ENCODE measurements around the gene SYT10. TPM values are rescaled to one million over a fixed set of nuclear protein-coding genes. Genes with fewer than 3 reads are reported as not detected.

The SYT10 gene, protein sequence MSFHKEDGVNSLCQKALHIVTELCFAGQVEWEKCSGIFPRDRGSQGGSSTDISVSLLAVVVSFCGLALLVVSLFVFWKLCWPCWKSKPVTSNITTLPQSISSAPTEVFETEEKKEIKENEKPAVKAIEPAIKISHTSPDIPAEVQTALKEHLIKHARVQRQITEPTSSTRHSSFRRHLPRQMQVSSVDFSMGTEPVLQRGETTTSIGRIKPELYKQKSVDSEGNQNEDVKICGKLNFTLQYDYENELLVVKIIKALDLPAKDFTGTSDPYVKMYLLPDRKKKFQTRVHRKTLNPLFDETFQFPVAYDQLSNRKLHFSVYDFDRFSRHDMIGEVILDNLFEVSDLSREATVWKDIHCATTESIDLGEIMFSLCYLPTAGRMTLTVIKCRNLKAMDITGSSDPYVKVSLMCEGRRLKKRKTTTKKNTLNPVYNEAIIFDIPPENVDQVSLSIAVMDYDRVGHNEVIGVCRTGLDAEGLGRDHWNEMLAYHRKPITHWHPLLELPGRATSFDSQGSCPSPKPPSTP
- total RNA-seq, result not detected in 2 replicates

DNA sequence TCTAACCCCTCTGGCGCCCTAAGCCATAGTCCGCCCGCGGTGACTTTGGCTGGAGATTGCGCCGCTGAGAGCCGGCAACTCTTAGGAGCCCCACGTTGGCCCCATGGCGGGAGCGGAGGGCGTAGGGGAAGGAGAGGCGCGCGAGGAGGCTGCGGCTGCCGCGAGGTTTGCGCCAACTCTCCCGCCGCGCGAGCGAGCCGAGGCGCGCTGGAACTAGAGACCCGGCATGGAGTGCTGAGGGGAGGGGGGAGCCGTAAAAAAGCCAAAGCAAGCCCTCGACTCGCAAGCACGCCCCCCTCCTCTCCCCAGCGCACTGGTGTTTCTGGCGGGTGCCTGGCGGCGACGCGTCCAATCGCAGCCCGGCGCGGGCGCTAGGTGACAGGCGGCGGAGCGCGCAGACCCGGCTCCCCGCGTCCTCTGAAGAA, at the start of gene SYT10:
TSS of gene SYT10 (minus strand) at position 233 of the 425 bp plus-strand sequence. CDS start 297 bp downstream, outside the sequence.

Data from aortic smooth muscle cell (primary cell).